ENCODE measurements around the gene ZNF212.

The ZNF212 gene

DNA sequence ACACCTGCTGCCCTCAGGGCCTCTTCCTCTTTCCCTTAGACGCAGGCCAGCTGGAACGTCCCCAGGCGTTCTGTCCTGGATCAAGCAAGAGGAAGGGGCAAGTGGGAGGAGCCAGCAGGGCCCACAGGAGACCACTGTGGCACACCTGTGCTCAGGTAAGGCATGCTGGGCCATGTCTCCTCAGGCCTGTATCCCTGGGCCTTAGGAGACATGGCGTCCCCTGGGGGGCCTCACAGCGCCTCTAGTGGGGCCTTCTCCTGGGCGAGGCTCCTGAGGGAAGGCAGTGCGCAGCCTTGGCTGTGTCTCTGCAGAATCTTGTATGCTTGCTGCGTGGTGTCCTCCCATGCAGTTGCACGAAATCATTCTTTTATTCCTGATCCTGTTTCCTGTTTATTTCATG, 53.9 kb downstream of the ZNF212 start:
- Histone ChIP-seq H3K4me1 (ENCODE audit: insufficient read depth, insufficient read length) (no peaks in the 10 kb centered on the region), H3K9ac (ENCODE audit: insufficient read length, low read depth) (no peak overlapping the region), H3K9me3 (ENCODE audit: insufficient read depth, low read length) (peaks cover 3% of the 10 kb centered on the region; the same call in 1 of the 2 replicates), H3K4me3 (ENCODE audit: insufficient read length, low read depth) (no peak overlapping the region), H3K36me3 (ENCODE audit: insufficient read depth, insufficient read length, low read length) (peaks cover 28% of the 10 kb centered on the region), H3K27me3 (ENCODE audit: insufficient read depth, insufficient read length) (no peaks in the 10 kb centered on the region)
- DNase-seq (ENCODE audit: low read depth, low spot score), result no peak
- TF ChIP-seq ZNF274 (IDR thresholded peaks at IDR 0.05; ENCODE audit: low read depth, low read length) (no peak), YY1 (IDR thresholded peaks at IDR 0.05; ENCODE audit: insufficient read depth, insufficient read length) (no peak), SUZ12 (IDR thresholded peaks at IDR 0.05; ENCODE audit: extremely low read depth, insufficient read depth, insufficient read length) (no peak)

DNA sequence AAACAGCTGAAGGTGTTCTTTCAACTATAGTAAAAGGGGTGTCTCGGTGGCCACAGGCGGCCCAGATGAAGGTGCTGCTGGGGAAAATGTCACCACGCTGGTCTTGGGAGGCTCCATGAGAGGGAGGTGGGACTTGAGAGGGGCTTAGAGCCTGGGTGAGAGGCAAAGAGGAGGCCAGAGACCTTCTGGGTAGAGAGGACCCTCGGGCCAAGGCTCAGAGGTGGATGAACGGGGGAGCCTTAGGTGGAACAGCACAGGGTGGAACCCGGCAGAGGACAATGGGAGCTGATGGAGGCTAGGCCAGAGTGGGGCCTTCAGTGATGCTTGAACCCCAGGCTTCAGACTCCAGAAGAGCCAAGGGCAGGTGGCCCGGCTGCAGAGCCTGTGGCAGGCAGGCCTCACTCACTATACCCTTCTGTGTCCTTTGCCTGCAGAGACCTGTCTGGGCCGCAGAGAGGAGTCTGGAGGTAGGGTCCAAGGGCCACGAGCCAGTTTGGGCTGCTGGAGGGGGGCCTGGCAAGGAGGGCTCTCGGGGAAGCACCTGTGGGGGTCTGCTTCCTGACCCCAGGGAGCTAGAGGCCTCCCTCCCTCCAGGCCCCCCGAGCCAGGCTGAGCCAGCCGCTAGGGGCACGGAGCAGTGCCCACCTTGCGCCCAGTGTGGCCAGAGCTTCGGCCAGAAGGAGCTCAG, 54.6 kb downstream of the ZNF212 start:
- Histone ChIP-seq H3K36me3 (ENCODE audit: insufficient read depth, insufficient read length, low read length) (peaks cover 28% of the 10 kb centered on the region), H3K9me3 (ENCODE audit: insufficient read depth, low read length) (peaks cover 10% of the 10 kb centered on the region; the same call in 1 of the 2 replicates), H3K27me3 (ENCODE audit: insufficient read depth, insufficient read length) (no peaks in the 10 kb centered on the region), H3K4me3 (ENCODE audit: insufficient read length, low read depth) (no peak overlapping the region), H3K4me1 (ENCODE audit: insufficient read depth, insufficient read length) (no peaks in the 10 kb centered on the region), H3K9ac (ENCODE audit: insufficient read length, low read depth) (no peak overlapping the region)
- no peak for DNase-seq (ENCODE audit: low read depth, low spot score)
- TF ChIP-seq YY1 (IDR thresholded peaks at IDR 0.05; ENCODE audit: insufficient read depth, insufficient read length) (no peak), ZNF274 (IDR thresholded peaks at IDR 0.05; ENCODE audit: low read depth, low read length) (no peak), SUZ12 (IDR thresholded peaks at IDR 0.05; ENCODE audit: extremely low read depth, insufficient read depth, insufficient read length) (no peak)

DNA sequence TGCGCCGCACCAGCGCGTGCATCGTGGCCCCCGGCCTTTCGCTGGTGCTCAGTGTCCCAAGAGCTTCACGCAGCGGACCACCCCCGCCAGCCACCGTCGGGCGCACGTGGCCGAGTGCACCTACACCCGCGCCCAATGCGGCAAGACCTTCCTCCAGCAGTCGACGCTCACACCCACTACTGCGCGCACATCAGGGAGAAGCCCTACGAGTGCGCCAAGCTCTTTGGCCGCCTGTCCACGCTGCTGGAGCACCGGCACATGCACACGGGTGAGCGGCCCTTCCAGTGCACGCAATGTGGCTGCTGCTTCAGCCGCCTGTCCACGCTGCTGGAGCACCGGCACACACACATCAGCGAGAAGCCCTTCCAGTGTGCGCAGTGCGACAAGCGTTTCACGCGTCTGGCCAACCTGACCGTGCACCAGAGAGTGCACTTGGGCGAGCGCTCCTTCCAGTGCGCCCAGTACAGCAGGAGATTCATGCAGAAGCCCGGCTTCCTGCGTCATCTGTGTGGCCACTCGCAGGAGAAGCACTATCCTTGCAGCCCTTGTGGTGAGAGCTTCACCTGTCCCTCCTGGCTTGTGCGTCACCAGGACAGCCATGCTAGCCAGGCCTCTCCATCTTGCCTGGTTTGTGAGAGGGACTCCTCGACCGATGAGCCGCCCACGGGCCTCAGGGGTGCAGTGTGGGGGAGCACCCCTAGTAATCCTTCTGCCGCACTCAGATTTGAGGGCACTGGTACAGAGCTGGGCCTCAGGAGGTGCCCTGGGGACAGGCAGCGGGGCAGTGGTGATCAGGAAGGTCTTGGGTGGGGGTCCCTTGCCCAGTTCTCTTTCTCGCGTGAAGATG, 55.4 kb downstream of the ZNF212 start:
- H3K36me3 ChIP-seq (ENCODE audit: insufficient read depth, insufficient read length, low read length), result peaks cover 28% of the 10 kb centered on the region
- TF ChIP-seq SUZ12 (IDR thresholded peaks at IDR 0.05; ENCODE audit: extremely low read depth, insufficient read depth, insufficient read length), result no peak
- no peak for TF ChIP-seq YY1 (IDR thresholded peaks at IDR 0.05; ENCODE audit: insufficient read depth, insufficient read length)
- TF ChIP-seq ZNF274 (IDR thresholded peaks at IDR 0.05; ENCODE audit: low read depth, low read length), result no peak
- no peaks in the 10 kb centered on the region for H3K27me3 ChIP-seq (ENCODE audit: insufficient read depth, insufficient read length)
- no peak overlapping the region for H3K9ac ChIP-seq (ENCODE audit: insufficient read length, low read depth)
- H3K9me3 ChIP-seq (ENCODE audit: insufficient read depth, low read length), result peaks cover 13% of the 10 kb centered on the region; the same call in 1 of the 2 replicates
- H3K4me3 ChIP-seq (ENCODE audit: insufficient read length, low read depth), result no peak overlapping the region
- H3K4me1 ChIP-seq (ENCODE audit: insufficient read depth, insufficient read length), result no peaks in the 10 kb centered on the region
- DNase-seq (ENCODE audit: low read depth, low spot score), result no peak

- TF ChIP-seq SUZ12 (IDR thresholded peaks at IDR 0.05; ENCODE audit: extremely low read depth, insufficient read depth, insufficient read length), result no peak
- peaks cover 13% of the 10 kb centered on the region; the same call in 1 of the 2 replicates for H3K9me3 ChIP-seq (ENCODE audit: insufficient read depth, low read length)
- H3K4me3 ChIP-seq (ENCODE audit: insufficient read length, low read depth), result no peak overlapping the region
- no peak overlapping the region for H3K9ac ChIP-seq (ENCODE audit: insufficient read length, low read depth)
- no peaks in the 10 kb centered on the region for H3K27me3 ChIP-seq (ENCODE audit: insufficient read depth, insufficient read length)
- H3K4me1 ChIP-seq (ENCODE audit: insufficient read depth, insufficient read length), result no peaks in the 10 kb centered on the region
- no peak for DNase-seq (ENCODE audit: low read depth, low spot score)
- H3K36me3 ChIP-seq (ENCODE audit: insufficient read depth, insufficient read length, low read length), result peaks cover 28% of the 10 kb centered on the region
These were observed 56.0 kb downstream of the ZNF212 start for GRCh38 chr7:149295481-149295850.

DNA sequence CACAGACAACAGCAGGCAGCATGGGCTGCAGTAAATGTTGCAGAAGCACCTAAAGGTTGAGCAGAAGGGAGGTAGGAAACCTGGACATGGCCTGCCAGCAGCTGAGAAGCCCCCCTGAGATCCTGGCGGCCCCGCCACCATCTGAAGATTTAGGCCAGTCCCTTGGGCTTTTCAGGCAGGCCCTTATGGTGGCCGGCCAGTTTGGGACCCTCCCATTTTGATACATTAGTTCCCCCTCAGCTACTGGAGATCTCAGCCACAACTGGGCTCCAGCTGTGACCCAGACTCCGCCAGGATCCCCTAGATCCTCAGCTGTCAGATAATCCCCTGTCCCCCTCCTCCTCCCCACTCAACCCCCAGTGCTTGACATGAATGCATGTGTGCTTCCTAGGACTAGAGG, 56.9 kb downstream of the ZNF212 start:
- TF ChIP-seq ZNF274 (IDR thresholded peaks at IDR 0.05; ENCODE audit: low read depth, low read length) (no peak), YY1 (IDR thresholded peaks at IDR 0.05; ENCODE audit: insufficient read depth, insufficient read length) (no peak), SUZ12 (IDR thresholded peaks at IDR 0.05; ENCODE audit: extremely low read depth, insufficient read depth, insufficient read length) (no peak)
- Histone ChIP-seq H3K9me3 (ENCODE audit: insufficient read depth, low read length) (peaks cover 14% of the 10 kb centered on the region; the same call in 1 of the 2 replicates), H3K9ac (ENCODE audit: insufficient read length, low read depth) (no peak overlapping the region), H3K4me3 (ENCODE audit: insufficient read length, low read depth) (no peak overlapping the region), H3K36me3 (ENCODE audit: insufficient read depth, insufficient read length, low read length) (peaks cover 28% of the 10 kb centered on the region), H3K4me1 (ENCODE audit: insufficient read depth, insufficient read length) (no peaks in the 10 kb centered on the region), H3K27me3 (ENCODE audit: insufficient read depth, insufficient read length) (no peaks in the 10 kb centered on the region)
- no peak for DNase-seq (ENCODE audit: low read depth, low spot score)

GRCh38 chr7:149297034-149297755, 57.7 kb downstream of the ZNF212 start:
- H3K9me3 ChIP-seq (ENCODE audit: insufficient read depth, low read length), result peaks cover 16% of the 10 kb centered on the region; the same call in 1 of the 2 replicates
- TF ChIP-seq ZNF274 (IDR thresholded peaks at IDR 0.05; ENCODE audit: low read depth, low read length) (no peak), YY1 (IDR thresholded peaks at IDR 0.05; ENCODE audit: insufficient read depth, insufficient read length) (no peak), SUZ12 (IDR thresholded peaks at IDR 0.05; ENCODE audit: extremely low read depth, insufficient read depth, insufficient read length) (no peak)
- peaks cover 28% of the 10 kb centered on the region for H3K36me3 ChIP-seq (ENCODE audit: insufficient read depth, insufficient read length, low read length)
- no peak for DNase-seq (ENCODE audit: low read depth, low spot score)
- no peak overlapping the region for H3K4me3 ChIP-seq (ENCODE audit: insufficient read length, low read depth)
- H3K27me3 ChIP-seq (ENCODE audit: insufficient read depth, insufficient read length), result no peaks in the 10 kb centered on the region
- H3K4me1 ChIP-seq (ENCODE audit: insufficient read depth, insufficient read length), result no peaks in the 10 kb centered on the region
- H3K9ac ChIP-seq (ENCODE audit: insufficient read length, low read depth), result no peak overlapping the region

Measured in NT2/D1 (cell line).